Measurements from ENCODE around the gene TMEM123. TPM values are rescaled to one million over a fixed set of nuclear protein-coding genes. Genes with fewer than 3 reads are reported as not detected.
A peak's percentile ranks its signal among the peaks of the same experiment; 100 is the strongest.

Gene TMEM123
- total and polyA plus RNA-seq, 2 donors (not counting 3 experiments of a cell fraction or from before 2014, with no cell fraction given), result 201 to 257 TPM

DNA sequence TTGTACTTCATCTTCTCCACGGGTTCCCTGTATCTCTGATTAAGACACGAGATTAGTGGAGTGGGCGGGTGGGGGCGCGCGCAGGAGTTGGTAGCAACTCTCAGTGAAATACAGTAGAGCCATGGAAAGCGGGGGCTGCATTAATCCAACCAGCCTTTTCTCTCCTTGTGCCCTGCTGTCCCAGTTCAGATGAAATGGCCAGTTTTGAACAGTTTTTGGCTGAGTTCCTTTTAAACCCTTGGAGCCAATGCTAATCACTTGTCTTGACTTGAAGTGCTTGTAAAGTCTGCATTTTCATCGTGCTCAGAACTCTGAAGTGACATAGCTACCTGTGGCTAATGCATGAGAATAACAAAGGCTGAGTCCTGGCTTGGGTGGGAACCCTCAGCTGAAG, 734 bp upstream of the TMEM123 start:
- CTCF ChIA-PET, result interaction anchor here (1.4 kb wide), 1 partner anchor 63 kb away, joined by 9 read pairs; no protein-coding TSS in a partner anchor

DNA sequence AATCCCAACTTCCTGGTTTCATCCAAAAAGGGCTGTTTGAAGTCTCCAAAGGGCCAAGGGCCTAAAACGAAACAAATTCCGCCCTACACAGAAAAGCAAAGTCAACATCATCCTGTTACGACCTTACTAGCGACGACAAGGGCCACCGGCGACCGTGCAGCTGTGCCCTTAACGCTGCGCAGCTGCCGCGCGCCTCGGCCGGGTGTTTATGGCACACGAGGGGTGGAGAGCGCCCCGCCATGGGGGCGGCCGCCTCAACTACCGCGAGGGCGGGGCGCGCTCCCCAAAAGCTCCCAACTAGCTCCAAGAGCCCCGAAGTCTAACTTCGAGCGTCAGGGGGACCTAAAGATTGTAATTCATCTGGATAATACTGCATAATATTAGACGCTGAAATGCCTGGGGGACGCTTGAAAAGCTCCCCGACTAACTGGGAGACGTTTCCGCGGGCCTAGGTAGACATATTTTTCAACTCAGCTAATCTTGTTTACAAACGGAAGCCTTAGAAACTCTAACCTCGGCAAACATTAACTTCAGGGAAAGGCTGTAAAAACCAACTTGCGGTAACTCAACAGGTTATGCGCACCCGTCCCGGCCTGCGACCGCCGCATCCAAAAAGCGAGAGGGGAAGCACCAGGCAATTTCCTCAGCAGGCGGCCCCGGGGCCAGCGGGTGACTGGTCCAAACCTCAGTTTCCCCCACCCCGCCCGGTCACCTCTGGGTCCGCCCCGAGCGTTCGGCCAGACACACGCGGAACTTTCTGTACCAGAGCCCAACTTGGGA, 694 bp downstream of the TMEM123 start:
- BruUV-seq (replicated peaks), result TSS peak; percentile 36
- POLR2A ChIA-PET, result no interaction called here

More for the DNA sequence above, 734 bp upstream of the TMEM123 start:
- Histone ChIP-seq H3K4me3 (replicated peaks in 1 of 3; ENCODE audit: insufficient read depth in 1 of 3, low read depth in 1 of 3, low read length in 3 of 3) (peak overlapping the region; percentile 72 to 98 (median 73)), H3K9me1 (replicated peaks; ENCODE audit: control insufficient read depth, extremely low read depth, insufficient read depth, low read length) (no peaks in the 10 kb centered on the region), H3K4me1 (ENCODE audit: control insufficient read depth, extremely low read depth, insufficient read depth, low read length) (peaks cover 50% of the 10 kb centered on the region), H4K20me1 (replicated peaks; ENCODE audit: control insufficient read depth, extremely low read depth, insufficient read depth, low read length) (no peaks in the 10 kb centered on the region), H3K36me3 (ENCODE audit: control insufficient read depth in 2 of 2, extremely low read depth in 1 of 2, insufficient read depth in 2 of 2, low read length in 2 of 2) (no peaks in the 10 kb centered on the region), H3K27me3 (ENCODE audit: control insufficient read depth in 2 of 2, insufficient read depth in 2 of 2, low read length in 2 of 2) (no peaks in the 10 kb centered on the region), H3K9ac (replicated peaks; ENCODE audit: extremely low read depth, insufficient read depth, low read length) (peak overlapping the region; percentile 94), H3K27ac (ENCODE audit: insufficient read depth, low read depth, low read length) (peak overlapping the region; percentile 83), H2AFZ (ENCODE audit: low read depth, low read length) (peak overlapping the region; percentile 75), H3K9me3 (replicated peaks; ENCODE audit: control insufficient read depth, insufficient read depth, low read length) (no peaks in the 10 kb centered on the region), H3K4me2 (ENCODE audit: insufficient read depth, low read length) (peak overlapping the region; percentile 73), H3K79me2 (ENCODE audit: control insufficient read depth, insufficient read depth, low read length) (peaks cover 44% of the 10 kb centered on the region)
- intact Hi-C loops (cut with micrococcal nuclease), result loop anchor here (2.0 to 5.0 kb wide), 3 partner anchors 50 to 144 kb away; no protein-coding TSS in a partner anchor
- DNase-seq (ENCODE audit: low read depth, low spot score) (no peak), FAIRE-seq (no peak)
- TF ChIP-seq POLR2A (IDR thresholded peaks at IDR 0.05; ENCODE audit: low read depth, low read length) (no peak), GATA2 (IDR thresholded peaks at IDR 0.05; ENCODE audit: insufficient read depth, insufficient read length, low read depth, low read length) (peak; percentile 34)
- POLR2A ChIA-PET, result no interaction called here
- BruUV-seq (replicated peaks), result TSS peak; percentile 16
- dilution Hi-C loops (cut with MboI; ENCODE audit: extremely low pct_ligation_motif_present, low sequenced_read_pairs), result no loop called here

More for the DNA sequence above, 694 bp downstream of the TMEM123 start:
- peak overlapping the region; percentile 83 for H3K27ac ChIP-seq (ENCODE audit: insufficient read depth, low read depth, low read length)
- H4K20me1 ChIP-seq (replicated peaks; ENCODE audit: control insufficient read depth, extremely low read depth, insufficient read depth, low read length), result no peaks in the 10 kb centered on the region
- H3K4me3 ChIP-seq (replicated peaks in 1 of 3; ENCODE audit: insufficient read depth in 1 of 3, low read depth in 1 of 3, low read length in 3 of 3), result peak overlapping the region; percentile 72 to 98 (median 91)
- H2AFZ ChIP-seq (ENCODE audit: low read depth, low read length), result peak overlapping the region; percentile 25
- no peaks in the 10 kb centered on the region for H3K9me1 ChIP-seq (replicated peaks; ENCODE audit: control insufficient read depth, extremely low read depth, insufficient read depth, low read length)
- no peaks in the 10 kb centered on the region for H3K9me3 ChIP-seq (replicated peaks; ENCODE audit: control insufficient read depth, insufficient read depth, low read length)
- TF ChIP-seq EZH2 (IDR thresholded peaks at IDR 0.05; ENCODE audit: borderline replicate concordance, low read depth, low read length, severe bottlenecking) (no peak), POLR2AphosphoS5 (IDR thresholded peaks at IDR 0.05; ENCODE audit: insufficient read depth, low read depth, low read length) (peak; percentile 59), FOS (IDR thresholded peaks at IDR 0.05; ENCODE audit: borderline replicate concordance, insufficient read depth, low read length) (peak; percentile 5)
- H3K79me2 ChIP-seq (ENCODE audit: control insufficient read depth, insufficient read depth, low read length), result peaks cover 57% of the 10 kb centered on the region
- intact Hi-C loops (cut with micrococcal nuclease) (loop anchor here (1.0 to 5.0 kb wide), 7 partner anchors 42 to 339 kb away; partner anchors contain the start of gene BIRC2), dilution Hi-C loops (cut with MboI; ENCODE audit: extremely low pct_ligation_motif_present, low sequenced_read_pairs) (no loop called here)
- FAIRE-seq, result peak; percentile 37
- H3K4me1 ChIP-seq (ENCODE audit: control insufficient read depth, extremely low read depth, insufficient read depth, low read length), result peaks cover 55% of the 10 kb centered on the region
- CTCF ChIA-PET, result interaction anchor here (0.6 to 1.3 kb wide), 5 partner anchors 45 to 110 kb away, joined by 3 to 12 read pairs (median 4); no protein-coding TSS in a partner anchor
- peak overlapping the region; percentile 94 for H3K9ac ChIP-seq (replicated peaks; ENCODE audit: extremely low read depth, insufficient read depth, low read length)
- H3K4me2 ChIP-seq (ENCODE audit: insufficient read depth, low read length), result peak overlapping the region; percentile 93
- peaks cover 0 to 5% of the 10 kb centered on the region in 2 experiments for H3K36me3 ChIP-seq (ENCODE audit: control insufficient read depth in 2 of 2, extremely low read depth in 1 of 2, insufficient read depth in 2 of 2, low read length in 2 of 2)
- H3K27me3 ChIP-seq (ENCODE audit: control insufficient read depth in 2 of 2, insufficient read depth in 2 of 2, low read length in 2 of 2), result no peaks in the 10 kb centered on the region
- peak; percentile 70 for DNase-seq (ENCODE audit: low read depth, low spot score)
